PC-9 (cell line): ENCODE results near the gene SDK1.

Experiments used
- CTCF ChIP-seq: fragments of 200-600 bp; sonication (generic); conservative IDR thresholded peaks from 2 replicates; pipeline ENCODE4 v1.6.1; 2017; ENCODE audit warnings: mixed run types, antibody characterized with exemption, mild to moderate bottlenecking, moderate library complexity
- EZH2 ChIP-seq: fragments of 200-600 bp; sonication (generic); IDR thresholded peaks from 2 replicates; pipeline ENCODE4 v1.8.0; 2017; ENCODE audit warnings: antibody characterized with exemption, low read depth

DNA sequence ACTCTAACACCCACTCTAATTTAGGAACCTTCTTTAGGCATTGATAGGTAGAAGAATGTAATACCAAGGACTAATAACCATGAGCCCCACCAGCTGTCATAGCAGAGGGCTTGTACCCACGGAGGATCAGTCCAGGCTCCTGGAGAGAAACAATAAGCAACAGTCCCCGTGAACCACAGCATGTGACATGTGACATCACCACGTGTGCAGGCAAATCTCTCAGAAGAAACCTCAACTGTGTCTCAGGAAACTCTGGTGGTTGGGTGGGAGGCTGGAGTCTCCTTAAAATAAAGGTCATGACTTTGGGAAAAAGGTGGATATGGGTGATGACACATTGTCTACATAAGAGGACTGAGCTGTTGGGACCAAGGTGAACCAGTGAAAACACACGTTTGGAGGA is 727.2 kb downstream of the SDK1 start:
- TF ChIP-seq EZH2, result no peak
- no peak for TF ChIP-seq CTCF
